Kidney epithelial cell (primary cell): Measurements from ENCODE around the gene DLGAP4. TPM values are rescaled to one million over a fixed set of nuclear protein-coding genes. Genes with fewer than 3 reads are reported as not detected.

Source experiments
- DNase-seq: peaks from one replicate; pipeline ENCODE4 v3.0.0-alpha.2; 2010; ENCODE audit warnings: low read depth
- H3K27me3 ChIP-seq: 2 replicates; pipeline ENCODE4 v1.6.0; 2011; ENCODE audit warnings: low read length; ENCODE audit not compliant: control insufficient read depth, insufficient read depth
- H3K36me3 ChIP-seq: 2 replicates; pipeline ENCODE4 v1.5.1; 2011; ENCODE audit warnings: low read length; ENCODE audit not compliant: control insufficient read depth, insufficient read depth
- H3K4me3 ChIP-seq: 2 replicates; pipeline ENCODE4 v1.5.1; 2011; ENCODE audit warnings: low read depth, mild to moderate bottlenecking, control low read depth, low read length
- CTCF ChIP-seq: IDR thresholded peaks from 2 replicates; pipeline ENCODE4 v1.5.1; 2011; ENCODE audit warnings: mild to moderate bottlenecking, moderate library complexity, low read length, control low read depth, inconsistent platforms; ENCODE audit not compliant: insufficient read depth, poor library complexity, severe bottlenecking
- total RNA-seq: library from RNA; depleted of rRNA; stranded (reverse); fragments of >200 nt; gene quantifications from 2 replicates; pipeline ENCODE4 v1.2.3, GENCODE V29; 2015

The DLGAP4 gene
- total RNA-seq, 1 donor from 2014 or later, result 78.4 TPM

GRCh38 chr20:36487069-36487468 is 180.9 kb downstream of the DLGAP4 start:
- no peaks in the 10 kb centered on the region for H3K36me3 ChIP-seq
- no peak for TF ChIP-seq CTCF
- no peak for DNase-seq
- no peak overlapping the region for H3K4me3 ChIP-seq
- no peaks in the 10 kb centered on the region for H3K27me3 ChIP-seq

- Histone ChIP-seq H3K36me3 (no peaks in the 10 kb centered on the region), H3K4me3 (no peak overlapping the region), H3K27me3 (no peaks in the 10 kb centered on the region)
- no peak for TF ChIP-seq CTCF
- no peak for DNase-seq
Measured at GRCh38 chr20:36490191-36490590, 184.1 kb downstream of the DLGAP4 start.

GRCh38 chr20:36491901-36492617 is 185.9 kb downstream of the DLGAP4 start:
- Histone ChIP-seq H3K36me3 (peaks cover 3% of the 10 kb centered on the region), H3K27me3 (no peaks in the 10 kb centered on the region), H3K4me3 (no peak overlapping the region)
- DNase-seq, result no peak
- no peak for TF ChIP-seq CTCF

GRCh38 chr20:36493051-36493800 is 187.1 kb downstream of the DLGAP4 start:
- no peak overlapping the region for H3K4me3 ChIP-seq
- H3K36me3 ChIP-seq, result peaks cover 5% of the 10 kb centered on the region
- peak; percentile 40 for TF ChIP-seq CTCF
- no peak for DNase-seq
- H3K27me3 ChIP-seq, result no peaks in the 10 kb centered on the region

GRCh38 chr20:36493801-36494114 is 187.6 kb downstream of the DLGAP4 start:
- no peak for DNase-seq
- no peak overlapping the region for H3K4me3 ChIP-seq
- H3K36me3 ChIP-seq, result peaks cover 5% of the 10 kb centered on the region
- no peak for TF ChIP-seq CTCF
- no peaks in the 10 kb centered on the region for H3K27me3 ChIP-seq
